Neuronal stem cell (in vitro differentiated cells): ENCODE data around the gene SLC39A11.

Experiments
- DNase-seq: peaks from one replicate; pipeline ENCODE4 v3.0.0-alpha.2; 2013; ENCODE audit warnings: low spot score
- H2AFZ ChIP-seq: one replicate; pipeline ENCODE4 v1.6.1; 2013; ENCODE audit warnings: mild to moderate bottlenecking, low read length, inconsistent platforms
- H2AK5ac ChIP-seq: 2 replicates; pipeline ENCODE4 v1.6.1; 2013; ENCODE audit warnings: low read depth, mild to moderate bottlenecking, inconsistent platforms, low read length, moderate library complexity, mixed read lengths
- H2BK120ac ChIP-seq: 2 replicates; pipeline ENCODE4 v1.6.1; 2013; ENCODE audit warnings: low read depth, mild to moderate bottlenecking, inconsistent platforms, low read length, moderate library complexity, mixed read lengths
- H2BK12ac ChIP-seq: one replicate; pipeline ENCODE4 v1.6.1; 2013; ENCODE audit warnings: low read length, inconsistent platforms
- H2BK15ac ChIP-seq: 2 replicates; pipeline ENCODE4 v1.6.1; 2013; ENCODE audit warnings: mild to moderate bottlenecking, low read length, inconsistent platforms, mixed read lengths
- H2BK5ac ChIP-seq: one replicate; pipeline ENCODE4 v1.6.1; 2013; ENCODE audit warnings: inconsistent platforms, mild to moderate bottlenecking, low read length, moderate library complexity
- H3K14ac ChIP-seq: one replicate; pipeline ENCODE4 v1.6.1; 2013; ENCODE audit warnings: low read length, inconsistent platforms
- H3K18ac ChIP-seq: 2 replicates; pipeline ENCODE4 v1.6.1; 2013; ENCODE audit warnings: low read length, inconsistent platforms
- H3K23ac ChIP-seq: 2 replicates; pipeline ENCODE4 v1.6.1; 2013; ENCODE audit warnings: low read depth, mild to moderate bottlenecking, mixed read lengths, low read length, inconsistent platforms; ENCODE audit not compliant: poor library complexity
- H3K27ac ChIP-seq: replicated peaks from 3 replicates; pipeline ENCODE4 v1.5.1; 2013; ENCODE audit warnings: low read length, inconsistent platforms
- H3K27me3 ChIP-seq, 3 experiments: 2 replicates each; pipeline ENCODE4 v1.6.1; 2013; ENCODE audit warnings: low read length in 3 of 3, mild to moderate bottlenecking in 2 of 3, inconsistent platforms in 1 of 3, low read depth in 1 of 3, mixed read lengths in 1 of 3, moderate library complexity in 1 of 3; ENCODE audit not compliant: control insufficient read depth in 3 of 3, insufficient read depth in 3 of 3
- H3K36me3 ChIP-seq, 2 donors: replicated peaks in 1 of 2; 2 replicates each; pipeline ENCODE4 v1.6.1; 2013; ENCODE audit warnings: low read length in 2 of 2; ENCODE audit not compliant: control insufficient read depth in 2 of 2, insufficient read depth in 2 of 2
- H3K4ac ChIP-seq: 2 replicates; pipeline ENCODE4 v1.6.1; 2013; ENCODE audit warnings: inconsistent platforms, mild to moderate bottlenecking, low read length, moderate library complexity
- H3K4me1 ChIP-seq, 2 donors: 1 replicate in 1 of 2; 2 replicates in 1 of 2; pipeline ENCODE4 v1.6.1; 2013; ENCODE audit warnings: low read length in 2 of 2, low read depth in 1 of 2; ENCODE audit not compliant: control insufficient read depth in 2 of 2, insufficient read depth in 1 of 2
- H3K4me2 ChIP-seq: one replicate; pipeline ENCODE4 v1.6.1; 2013; ENCODE audit warnings: mild to moderate bottlenecking, low read length, inconsistent platforms; ENCODE audit not compliant: insufficient read depth, poor library complexity, severe bottlenecking
- H3K4me3 ChIP-seq, 2 donors: 2 replicates each; pipeline ENCODE4 v1.5.1; 2013; ENCODE audit warnings: low read length in 2 of 2, mild to moderate bottlenecking in 2 of 2, inconsistent platforms in 1 of 2, moderate library complexity in 1 of 2
- H3K79me1 ChIP-seq: one replicate; pipeline ENCODE4 v1.6.1; 2013; ENCODE audit warnings: low read depth, mild to moderate bottlenecking, inconsistent platforms, low read length, moderate library complexity
- H3K9ac ChIP-seq: one replicate; pipeline ENCODE4 v1.6.1; 2013; ENCODE audit warnings: mild to moderate bottlenecking, low read depth, low read length, inconsistent platforms; ENCODE audit not compliant: poor library complexity
- H3K9me3 ChIP-seq, 2 donors: replicated peaks in 1 of 2; 2 replicates each; pipeline versions ENCODE3 to v1.6.1; 2013; ENCODE audit warnings: low read length in 2 of 2, mild to moderate bottlenecking in 2 of 2, inconsistent platforms in 1 of 2, low read depth in 1 of 2, mixed read lengths in 1 of 2, moderate library complexity in 1 of 2; ENCODE audit not compliant: control insufficient read depth in 2 of 2, insufficient read depth in 1 of 2
- H4K8ac ChIP-seq: one replicate; pipeline ENCODE4 v1.6.1; 2013; ENCODE audit warnings: low read depth, mild to moderate bottlenecking, inconsistent platforms, low read length, moderate library complexity
- H4K91ac ChIP-seq: one replicate; pipeline ENCODE4 v1.6.1; 2013; ENCODE audit warnings: low read length, low read depth, mild to moderate bottlenecking, inconsistent platforms; ENCODE audit not compliant: poor library complexity
- WGBS, 2 donors: extraction: QIAGEN DNeasy Blood & Tissue Kit; methylation state at CpG; one replicate each; pipeline ENCODE4 v1.1.7; 2013; ENCODE audit warnings: missing lambda C conversion rate in 2 of 2, mixed read lengths in 1 of 2; ENCODE audit not compliant: insufficient read length in 2 of 2, insufficient replicate concordance in 1 of 2; ENCODE audit errors: extremely low coverage in 2 of 2; 5-methylcytosine and 5-hydroxymethylcytosine counted together

SLC39A11 gene

GRCh38 chr17:72696156-72696555 is 396.3 kb downstream of the SLC39A11 start:
- H3K36me3 ChIP-seq: no peaks in the 10 kb centered on the region
- peaks cover 0 to 3% of the 10 kb centered on the region in 2 donors for H3K4me1 ChIP-seq
- H3K4me3 ChIP-seq: no peak overlapping the region
- H3K4ac ChIP-seq: no peak overlapping the region
- H3K14ac ChIP-seq: no peak overlapping the region
- H2AFZ ChIP-seq: no peak overlapping the region
- DNase-seq: no peak
- no peak overlapping the region for H3K18ac ChIP-seq
- H3K23ac ChIP-seq: no peak overlapping the region
- H2AK5ac ChIP-seq: no peak overlapping the region
- H2BK5ac ChIP-seq: no peak overlapping the region
- H3K27ac ChIP-seq: no peak overlapping the region
- no peak overlapping the region for H2BK120ac ChIP-seq
- H2BK15ac ChIP-seq: no peak overlapping the region
- peaks cover 0 to 7% of the 10 kb centered on the region in 2 donors for H3K9me3 ChIP-seq
- no peaks in the 10 kb centered on the region for H3K27me3 ChIP-seq
- no peak overlapping the region for H3K9ac ChIP-seq
- no peak overlapping the region for H4K8ac ChIP-seq
- no CpG with 5 or more reads among the region's 9 CpGs for WGBS, 2 donors
- no peak overlapping the region for H2BK12ac ChIP-seq
- H3K4me2 ChIP-seq: no peak overlapping the region
- H3K79me1 ChIP-seq: no peaks in the 10 kb centered on the region
- H4K91ac ChIP-seq: no peak overlapping the region

- peak overlapping the region; percentile 86 for H3K18ac ChIP-seq
- no peak overlapping the region for H2AFZ ChIP-seq
- no CpG with 5 or more reads among the region's 4 CpGs for WGBS, 2 donors
- no peak overlapping the region for H4K91ac ChIP-seq
- H4K8ac ChIP-seq: no peak overlapping the region
- no peak for DNase-seq
- no peaks in the 10 kb centered on the region for H3K79me1 ChIP-seq
- no peak overlapping the region for H3K14ac ChIP-seq
- H2BK12ac ChIP-seq: peak overlapping the region; percentile 42
- H3K4me3 ChIP-seq: no peak overlapping the region
- no peaks in the 10 kb centered on the region for H3K36me3 ChIP-seq
- H2BK5ac ChIP-seq: no peak overlapping the region
- peaks cover 0 to 3% of the 10 kb centered on the region in 2 donors for H3K4me1 ChIP-seq
- H2AK5ac ChIP-seq: peak overlapping the region; percentile 65
- H3K9ac ChIP-seq: no peak overlapping the region
- H2BK120ac ChIP-seq: no peak overlapping the region
- H3K4me2 ChIP-seq: no peak overlapping the region
- H3K27me3 ChIP-seq: no peaks in the 10 kb centered on the region
- H3K4ac ChIP-seq: no peak overlapping the region
- no peak overlapping the region for H3K27ac ChIP-seq
- peak overlapping the region; percentile 35 for H2BK15ac ChIP-seq
- peaks cover 0 to 2% of the 10 kb centered on the region in 2 donors for H3K9me3 ChIP-seq
- H3K23ac ChIP-seq: no peak overlapping the region
These were observed 398.5 kb downstream of the SLC39A11 start for GRCh38 chr17:72693956-72694355.

- no peak overlapping the region for H3K18ac ChIP-seq
- H2BK120ac ChIP-seq: no peak overlapping the region
- no peak for DNase-seq
These were observed 399.2 kb downstream of the SLC39A11 start for GRCh38 chr17:72693151-72693878.

GRCh38 chr17:72692676-72693075 is 399.8 kb downstream of the SLC39A11 start:
- Histone ChIP-seq H2BK120ac (no peak overlapping the region), H3K36me3 (no peaks in the 10 kb centered on the region), H3K14ac (no peak overlapping the region), H3K27me3 (no peaks in the 10 kb centered on the region), H2BK5ac (no peak overlapping the region), H2AFZ (no peak overlapping the region), H3K23ac (no peak overlapping the region), H3K4me1 (peaks cover 0 to 3% of the 10 kb centered on the region in 2 donors), H4K91ac (no peak overlapping the region), H3K4ac (no peak overlapping the region), H2BK12ac (no peak overlapping the region), H4K8ac (no peak overlapping the region), H3K9me3 (peaks cover 0 to 2% of the 10 kb centered on the region in 2 donors), H3K4me2 (no peak overlapping the region), H3K9ac (no peak overlapping the region), H2AK5ac (no peak overlapping the region), H3K18ac (no peak overlapping the region), H3K27ac (no peak overlapping the region), H2BK15ac (no peak overlapping the region), H3K79me1 (no peaks in the 10 kb centered on the region), H3K4me3 (no peak overlapping the region)
- WGBS, 2 donors: no CpG with 5 or more reads among the region's 2 CpGs
- no peak for DNase-seq

More at GRCh38 chr17:72693151-72693878, 399.2 kb downstream of the SLC39A11 start:
- Histone ChIP-seq H3K14ac (no peak overlapping the region), H3K36me3 (no peaks in the 10 kb centered on the region), H4K91ac (no peak overlapping the region), H2BK12ac (no peak overlapping the region), H3K4me2 (no peak overlapping the region), H3K4me1 (peaks cover 0 to 3% of the 10 kb centered on the region in 2 donors), H2AFZ (no peak overlapping the region), H3K79me1 (no peaks in the 10 kb centered on the region), H4K8ac (no peak overlapping the region), H2AK5ac (no peak overlapping the region), H3K9ac (no peak overlapping the region), H2BK5ac (no peak overlapping the region), H2BK15ac (no peak overlapping the region), H3K9me3 (peaks cover 0 to 2% of the 10 kb centered on the region in 2 donors), H3K4ac (no peak overlapping the region), H3K23ac (no peak overlapping the region), H3K27me3 (no peaks in the 10 kb centered on the region), H3K4me3 (no peak overlapping the region), H3K27ac (no peak overlapping the region)
- no CpG with 5 or more reads among the region's 15 CpGs for WGBS, 2 donors
